Sigmoid colon (tissue), 7 donors: ENCODE results near the gene KIR2DL4. TPM values are rescaled to one million over a fixed set of nuclear protein-coding genes. Genes with fewer than 3 reads are reported as not detected.

Source experiments
- polyA plus RNA-seq, 3 donors: library from polyadenylated mRNA; stranded (reverse); fragments of 200-250 nt; gene quantifications; one replicate each; pipeline ENCODE4 v1.2.3, GENCODE V29; 2013
- small RNA-seq, 3 donors: library from RNA; depleted of rRNA; stranded (forward); fragments of <200 nt; gene quantifications; one replicate each; pipeline ENCODE3, GENCODE V24; 2016
- total RNA-seq, 4 donors: library from RNA; depleted of rRNA; stranded (reverse); fragments of >200 nt; gene quantifications; one replicate each; pipeline ENCODE4 v1.1.0, GENCODE V29; 2016
- donor health status: healthy with polysubstance abuse.
- donor health status: Bipolar disorder and iron deficiency.
- donor health status: healthy.

The KIR2DL4 gene
- total and polyA plus RNA-seq, 7 donors = 0.45 TPM; not detected in 6

Small RNA genes within 50 kb of the gene (small RNA-seq; reads per million reads assigned to genes)
- 0 reads per million in 3 donors for gene KIR3DP1

Other genes with a start within 250 kb of the KIR2DL4 start
- 1 to 10 TPM in 3 of 4 donors, not detected in 1; 3.1 to 3.4 (median 3.2) TPM for gene LILRA2, start 229.8 kb upstream of the KIR2DL4 start, total RNA-seq
- gene LILRA2, start 229.8 kb upstream of the KIR2DL4 start, polyA plus RNA-seq = 1 to 10 TPM in 2 of 3 donors, under 1 TPM in 1; 0.66 to 3.2 (median 2.4) TPM
- 1 to 10 TPM in 2 of 4 donors, under 1 TPM in 2; 0.66 to 2.3 (median 0.91) TPM for gene LILRA1, start 210.0 kb upstream of the KIR2DL4 start, total RNA-seq
- under 1 TPM in 1 of 3 donors, not detected in 2; 0.54 TPM for gene LILRA1, start 210.0 kb upstream of the KIR2DL4 start, polyA plus RNA-seq
- 1 to 10 TPM; 1.8 to 5.8 (median 3.0) TPM for gene LILRB1, start 173.1 kb upstream of the KIR2DL4 start, total RNA-seq
- gene LILRB1, start 173.1 kb upstream of the KIR2DL4 start, polyA plus RNA-seq = 10 to 100 TPM in 1 of 3 donors, 1 to 10 TPM in 2; 3.7 to 11.7 (median 6.6) TPM
- 1 to 10 TPM; 1.4 to 6.4 (median 4.3) TPM for gene LILRB4, start 140.6 kb upstream of the KIR2DL4 start, total RNA-seq
- gene LILRB4, start 140.6 kb upstream of the KIR2DL4 start, polyA plus RNA-seq = 10 to 100 TPM in 2 of 3 donors, 1 to 10 TPM in 1; 3.0 to 23.8 (median 15.8) TPM
- not detected for gene KIR3DL3, start 79.2 kb upstream of the KIR2DL4 start, total RNA-seq
- gene KIR3DL3, start 79.2 kb upstream of the KIR2DL4 start, polyA plus RNA-seq = under 1 TPM in 1 of 3 donors, not detected in 2; 0.06 TPM
- gene KIR2DL3, start 65.1 kb upstream of the KIR2DL4 start, total RNA-seq = not detected
- under 1 TPM in 1 of 3 donors, not detected in 2; 0.07 TPM for gene KIR2DL3, start 65.1 kb upstream of the KIR2DL4 start, polyA plus RNA-seq
- gene KIR2DL1, start 33.8 kb upstream of the KIR2DL4 start, total RNA-seq = not detected
- gene KIR2DL1, start 33.8 kb upstream of the KIR2DL4 start, polyA plus RNA-seq = under 1 TPM in 1 of 3 donors, not detected in 2; 0.06 TPM
- gene KIR3DL1, start 12.9 kb downstream of the KIR2DL4 start, total RNA-seq = not detected
- under 1 TPM in 1 of 3 donors, not detected in 2; 0.04 TPM for gene KIR3DL1, start 12.9 kb downstream of the KIR2DL4 start, polyA plus RNA-seq
- not detected for gene KIR2DS4, start 29.1 kb downstream of the KIR2DL4 start, total RNA-seq
- gene KIR2DS4, start 29.1 kb downstream of the KIR2DL4 start, polyA plus RNA-seq = under 1 TPM in 1 of 3 donors, not detected in 2; 0.10 TPM
- not detected for gene KIR3DL2, start 46.8 kb downstream of the KIR2DL4 start, total RNA-seq
- under 1 TPM in 1 of 3 donors, not detected in 2; 0.22 TPM for gene KIR3DL2, start 46.8 kb downstream of the KIR2DL4 start, polyA plus RNA-seq
- gene FCAR, start 70.6 kb downstream of the KIR2DL4 start, total RNA-seq = 1 to 10 TPM in 1 of 4 donors, under 1 TPM in 1, not detected in 2; 0.49 to 1.2 TPM
- 1 to 10 TPM in 1 of 3 donors, under 1 TPM in 1, not detected in 1; 0.17 to 2.1 TPM for gene FCAR, start 70.6 kb downstream of the KIR2DL4 start, polyA plus RNA-seq
- gene NCR1, start 102.5 kb downstream of the KIR2DL4 start, total RNA-seq = not detected
- gene NCR1, start 102.5 kb downstream of the KIR2DL4 start, polyA plus RNA-seq = under 1 TPM in 1 of 3 donors, not detected in 2; 0.60 TPM
- gene NLRP7, start 143.9 kb downstream of the KIR2DL4 start, total RNA-seq = not detected
- under 1 TPM in 1 of 3 donors, not detected in 2; 0.07 TPM for gene NLRP7, start 143.9 kb downstream of the KIR2DL4 start, polyA plus RNA-seq
- gene NLRP2, start 162.8 kb downstream of the KIR2DL4 start, total RNA-seq = 1 to 10 TPM in 1 of 4 donors, under 1 TPM in 2, not detected in 1; 0.36 to 1.8 (median 0.55) TPM
- gene NLRP2, start 162.8 kb downstream of the KIR2DL4 start, polyA plus RNA-seq = 1 to 10 TPM; 3.9 to 9.7 (median 5.4) TPM
- gene GP6, start 234.7 kb downstream of the KIR2DL4 start, total RNA-seq = 1 to 10 TPM in 1 of 4 donors, under 1 TPM in 2, not detected in 1; 0.16 to 1.2 (median 0.83) TPM
- under 1 TPM in 1 of 3 donors, not detected in 2; 0.28 TPM for gene GP6, start 234.7 kb downstream of the KIR2DL4 start, polyA plus RNA-seq